Small intestine (tissue), 7 donors: ENCODE results near the gene SYNPO2. TPM values are rescaled to one million over a fixed set of nuclear protein-coding genes. Genes with fewer than 3 reads are reported as not detected.
"Not testable (repeated sequence)": the region's sequence is repeated elsewhere in the genome, so short reads cannot be mapped to it uniquely, and the experiment has no call there.

Source experiments
- DNase-seq, 2 donors: peaks; one replicate each; pipeline versions ENCODE4 v3.0.0 to v3.0.0-alpha.2; 2013
- FAIRE-seq: peaks from 2 replicates; lab custom pipeline; 2012; peaks lifted over from hg19 to GRCh38; lab: Jason Lieb, UNC
- H3K27ac ChIP-seq, 3 donors: one replicate each; pipeline ENCODE4 v1.5.1; 2013; ENCODE audit warnings: low read length in 2 of 3, mild to moderate bottlenecking in 2 of 3, control low read depth in 1 of 3, inconsistent platforms in 1 of 3, low read depth in 1 of 3, moderate library complexity in 1 of 3
- H3K27me3 ChIP-seq, 3 donors: one replicate each; pipeline ENCODE4 v1.6.1; 2013; ENCODE audit warnings: low read length in 3 of 3, inconsistent platforms in 1 of 3; ENCODE audit not compliant: control insufficient read depth in 3 of 3, insufficient read depth in 3 of 3
- H3K36me3 ChIP-seq, 3 donors: one replicate each; pipeline ENCODE4 v1.6.1; 2013; ENCODE audit warnings: low read length in 3 of 3, inconsistent platforms in 1 of 3, low read depth in 1 of 3, mild to moderate bottlenecking in 1 of 3, moderate library complexity in 1 of 3; ENCODE audit not compliant: control insufficient read depth in 3 of 3, insufficient read depth in 2 of 3
- H3K4me1 ChIP-seq, 3 donors: one replicate each; pipeline ENCODE4 v1.6.1; 2013; ENCODE audit warnings: low read length in 2 of 3, inconsistent platforms in 1 of 3, low read depth in 1 of 3, mild to moderate bottlenecking in 1 of 3, moderate library complexity in 1 of 3; ENCODE audit not compliant: control insufficient read depth in 3 of 3, insufficient read depth in 2 of 3
- H3K4me3 ChIP-seq, 3 donors: one replicate each; pipeline ENCODE4 v1.5.1; 2013; ENCODE audit warnings: low read length in 3 of 3, control low read depth in 1 of 3, inconsistent platforms in 1 of 3, low read depth in 1 of 3, mild to moderate bottlenecking in 1 of 3, moderate library complexity in 1 of 3
- H3K9me3 ChIP-seq, 2 donors: one replicate each; pipeline ENCODE4 v1.6.1; 2013; ENCODE audit warnings: low read depth in 1 of 2, low read length in 1 of 2; ENCODE audit not compliant: control insufficient read depth in 2 of 2, insufficient read depth in 1 of 2
- WGBS, 3 donors: extraction: QIAGEN DNeasy Blood & Tissue Kit; methylation state at CpG; one replicate each; pipeline ENCODE4 v1.1.7; 2013; 5-methylcytosine and 5-hydroxymethylcytosine counted together
- polyA plus RNA-seq, 4 donors: library from polyadenylated mRNA; stranded (reverse) in 3 of 4; unstranded in 1 of 4; fragments of 200-250 nt in 3 of 4; fragments of 120-200 nt in 1 of 4; gene quantifications; one replicate each; pipeline versions ENCODE4 v1.2.1 to v1.2.3, GENCODE V29; 2013
- donor health status: healthy with polysubstance abuse.
- donor health status: control.
- donor health status: control.
- donor health status: Bipolar disorder and iron deficiency.
- donor health status: healthy.

The SYNPO2 gene
- polyA plus RNA-seq, 4 donors = 1.1 to 25.3 (median 10.1) TPM

DNA sequence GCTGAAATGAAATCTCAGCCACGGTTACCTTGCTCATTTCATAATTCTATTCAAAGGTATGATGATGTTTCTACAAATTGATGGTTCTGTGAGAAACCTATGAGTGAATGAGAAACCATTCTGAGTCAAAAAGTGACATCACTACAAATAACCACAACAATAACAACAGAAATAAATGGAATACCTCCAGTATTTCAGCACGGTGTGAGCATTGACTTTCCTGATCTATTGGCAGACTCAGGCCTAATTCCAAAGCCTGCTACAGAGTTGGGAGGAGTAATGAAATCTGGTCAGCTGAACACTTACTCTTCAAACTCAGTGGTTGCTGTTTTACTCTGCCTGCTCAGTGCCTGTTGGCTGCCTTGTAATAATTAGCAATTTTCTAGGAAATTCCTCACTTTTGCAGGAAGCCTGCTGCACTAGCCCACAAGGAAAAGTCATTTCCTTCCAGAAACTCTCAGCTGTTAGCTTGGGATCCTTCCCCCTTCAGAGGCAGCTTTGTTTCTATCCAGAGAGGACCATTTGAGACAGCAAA, 18.8 kb upstream of the SYNPO2 start:
- Histone ChIP-seq H3K27ac (no peak overlapping the region), H3K9me3 (no peaks in the 10 kb centered on the region), H3K36me3 (no peaks in the 10 kb centered on the region), H3K27me3 (no peaks in the 10 kb centered on the region), H3K4me3 (no peak overlapping the region), H3K4me1 (no peaks in the 10 kb centered on the region)
- DNase-seq = no peak
- no peak for FAIRE-seq
- WGBS, 3 donors = 58 to 68% (median 64%) methylated on average over 2 of the region's 2 CpGs

DNA sequence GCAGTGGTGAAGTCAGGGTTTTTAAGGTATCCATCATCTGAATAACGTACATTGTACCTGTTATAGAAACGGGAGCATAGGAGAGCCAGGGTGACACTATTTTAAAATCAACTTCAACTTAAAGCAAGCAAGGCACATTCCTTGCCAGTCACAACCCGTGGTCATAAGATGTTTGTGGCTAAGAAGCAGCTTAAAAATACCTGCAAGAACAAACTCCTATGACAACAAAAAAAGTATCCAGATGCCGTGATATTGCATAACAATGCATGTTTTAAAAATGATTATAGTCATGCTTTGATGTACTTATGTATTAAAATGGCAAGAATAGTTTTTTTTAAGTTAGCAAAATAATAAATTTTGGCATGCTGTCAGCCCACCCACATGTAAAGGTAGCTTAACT, 16.5 kb upstream of the SYNPO2 start:
- no peaks in the 10 kb centered on the region for H3K27me3 ChIP-seq
- DNase-seq = no peak
- H3K4me3 ChIP-seq = no peak overlapping the region
- 87 to 91% (median 88%) methylated on average over 4 of the region's 4 CpGs for WGBS, 3 donors
- no peak for FAIRE-seq
- no peaks in the 10 kb centered on the region for H3K36me3 ChIP-seq
- no peak overlapping the region for H3K27ac ChIP-seq
- no peaks in the 10 kb centered on the region for H3K4me1 ChIP-seq
- H3K9me3 ChIP-seq = no peaks in the 10 kb centered on the region

DNA sequence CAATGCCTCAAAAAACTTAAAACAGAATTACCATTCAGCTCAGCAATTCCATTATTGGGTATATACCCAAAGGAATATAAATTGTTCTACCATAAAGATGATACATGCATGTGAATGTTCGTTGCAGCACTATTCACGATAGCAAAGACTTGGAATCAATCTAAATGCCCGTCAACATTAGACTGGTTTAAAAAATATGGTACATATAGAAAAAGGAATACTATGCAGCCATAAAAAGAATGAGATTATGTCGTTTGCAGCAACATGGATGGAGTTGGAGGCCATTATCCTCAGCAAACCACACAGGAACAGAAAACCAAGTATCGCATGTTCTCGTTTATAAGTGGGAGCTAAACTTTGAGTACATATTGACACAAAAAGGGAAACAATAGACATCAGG, 10.9 kb upstream of the SYNPO2 start:
- H3K27me3 ChIP-seq = peaks cover 0 to 3% (median 0%) of the 10 kb centered on the region in 3 donors
- no peaks in the 10 kb centered on the region for H3K36me3 ChIP-seq
- WGBS, 3 donors = 91 to 93% (median 92%) methylated on average over 6 of the region's 6 CpGs
- DNase-seq (no peak), FAIRE-seq (no peak)
- peaks cover 0 to 11% of the 10 kb centered on the region in 2 donors for H3K9me3 ChIP-seq
- no peaks in the 10 kb centered on the region for H3K4me1 ChIP-seq
- no peak overlapping the region for H3K27ac ChIP-seq
- no peak overlapping the region for H3K4me3 ChIP-seq

DNA sequence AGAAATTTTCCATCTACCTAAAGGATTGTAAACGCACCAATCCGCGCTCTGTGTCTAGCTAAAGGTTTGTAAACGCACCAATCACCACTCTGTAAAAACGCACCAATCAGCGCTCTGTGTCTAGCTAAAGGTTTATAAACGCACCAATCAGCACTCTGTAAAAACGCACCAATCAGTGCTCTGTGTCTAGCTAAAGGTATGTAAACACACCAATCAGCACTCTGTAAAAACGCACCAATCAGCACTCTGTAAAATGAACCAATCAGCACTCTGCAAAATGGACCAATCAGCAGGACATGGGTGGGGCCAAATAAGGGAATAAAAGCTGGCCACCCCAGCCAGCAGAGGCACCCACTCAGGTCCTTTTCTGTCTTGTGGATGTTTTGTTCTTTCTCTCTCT, 10.1 kb upstream of the SYNPO2 start:
- H3K4me1 ChIP-seq, DNase-seq, H3K4me3 ChIP-seq, FAIRE-seq, H3K27me3 ChIP-seq, H3K36me3 ChIP-seq, H3K27ac ChIP-seq: not testable (repeated sequence)
- 95 to 98% (median 98%) methylated on average over 9 of the region's 9 CpGs for WGBS, 3 donors
- peaks cover 0 to 11% of the 10 kb centered on the region in 2 donors for H3K9me3 ChIP-seq

DNA sequence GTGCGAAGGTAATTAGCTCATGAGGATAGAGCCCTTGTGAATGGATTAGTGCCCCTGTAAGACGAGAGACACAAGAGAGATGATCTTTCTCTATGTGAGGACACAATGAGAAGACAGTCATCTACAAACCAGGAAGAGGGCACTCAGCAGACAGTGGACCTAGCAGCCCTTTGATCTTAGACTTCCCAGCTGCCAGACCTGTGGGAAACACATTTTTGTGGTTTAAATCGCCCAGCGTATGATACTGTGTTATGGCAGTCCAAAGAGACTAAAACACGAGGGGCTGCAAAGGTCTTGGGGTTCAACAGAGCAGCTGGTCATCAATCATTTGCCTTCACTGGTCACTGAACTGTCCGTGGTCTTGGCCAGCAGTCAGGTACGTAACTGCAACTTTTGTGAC, 9.2 kb upstream of the SYNPO2 start:
- peaks cover 0 to 11% of the 10 kb centered on the region in 2 donors for H3K9me3 ChIP-seq
- 84 to 90% (median 86%) methylated on average over 7 of the region's 7 CpGs for WGBS, 3 donors
- H3K36me3 ChIP-seq = no peaks in the 10 kb centered on the region
- peaks cover 0 to 3% (median 0%) of the 10 kb centered on the region in 3 donors for H3K27me3 ChIP-seq
- H3K4me3 ChIP-seq = no peak overlapping the region
- DNase-seq (no peak), FAIRE-seq (no peak)
- no peaks in the 10 kb centered on the region for H3K4me1 ChIP-seq
- no peak overlapping the region for H3K27ac ChIP-seq

DNA sequence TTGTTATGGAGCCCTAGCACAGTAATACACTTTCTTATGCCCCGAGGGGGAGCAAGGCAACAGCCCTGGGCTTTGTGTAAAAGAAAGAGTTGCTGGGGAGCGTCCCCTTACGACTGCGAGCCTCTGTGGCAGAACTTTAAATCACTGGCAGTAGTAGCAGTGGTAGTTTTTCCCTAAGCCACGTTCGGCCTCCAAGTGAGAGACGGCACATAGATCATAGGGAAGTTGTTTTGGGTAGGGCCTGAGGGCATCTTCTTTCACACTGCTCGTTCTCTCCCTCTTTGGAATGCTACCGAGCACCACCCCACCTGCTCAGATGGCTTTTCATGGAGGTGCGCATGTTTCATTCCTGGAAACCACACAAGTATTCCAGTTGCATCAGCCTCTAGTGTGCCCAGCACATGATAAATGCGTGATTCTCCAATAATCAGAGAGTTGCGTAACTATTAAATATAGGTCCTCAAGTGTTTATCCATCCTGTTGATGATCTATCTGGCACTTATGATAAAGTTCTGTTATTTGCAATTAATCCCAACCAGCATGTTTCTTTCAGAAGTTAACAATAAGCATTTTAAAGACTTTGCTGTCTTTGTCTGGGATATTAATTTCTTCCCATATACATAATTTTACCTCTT, 7.0 kb upstream of the SYNPO2 start:
- DNase-seq (no peak), FAIRE-seq (no peak)
- Histone ChIP-seq H3K4me3 (no peak overlapping the region), H3K36me3 (no peaks in the 10 kb centered on the region), H3K9me3 (peaks cover 0 to 11% of the 10 kb centered on the region in 2 donors), H3K27ac (no peak overlapping the region), H3K27me3 (peaks cover 0 to 3% (median 0%) of the 10 kb centered on the region in 3 donors), H3K4me1 (no peaks in the 10 kb centered on the region)
- WGBS, 3 donors = 85 to 89% (median 86%) methylated on average over 12 of the region's 12 CpGs

DNA sequence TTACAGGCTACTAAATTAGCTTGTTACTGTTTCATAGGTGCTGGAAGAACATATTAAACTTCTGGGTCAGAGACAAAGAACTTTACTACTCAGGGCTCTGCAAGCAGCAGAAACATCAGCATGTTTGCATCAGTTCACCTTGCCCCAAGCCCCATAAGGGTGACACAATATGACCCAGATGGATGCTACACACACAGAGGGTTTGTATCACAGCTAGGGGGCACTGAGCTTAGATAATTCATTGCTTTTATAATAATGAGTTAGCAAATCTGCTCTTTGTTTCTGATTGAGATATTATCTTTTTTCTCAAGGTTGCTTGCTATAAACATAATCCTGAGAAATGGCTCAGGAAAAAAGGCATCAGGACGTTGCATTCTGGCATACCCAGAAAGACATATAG, 4.8 kb upstream of the SYNPO2 start:
- H3K4me3 ChIP-seq = no peak overlapping the region
- H3K4me1 ChIP-seq = no peaks in the 10 kb centered on the region
- H3K27me3 ChIP-seq = peaks cover 0 to 12% (median 0%) of the 10 kb centered on the region in 3 donors
- WGBS, 3 donors = 45 to 74% (median 50%) methylated on average over 1 of the region's 1 CpG
- peaks cover 0 to 3% of the 10 kb centered on the region in 2 donors for H3K9me3 ChIP-seq
- FAIRE-seq = no peak
- DNase-seq = no peak
- H3K36me3 ChIP-seq = no peaks in the 10 kb centered on the region
- H3K27ac ChIP-seq = no peak overlapping the region

DNA sequence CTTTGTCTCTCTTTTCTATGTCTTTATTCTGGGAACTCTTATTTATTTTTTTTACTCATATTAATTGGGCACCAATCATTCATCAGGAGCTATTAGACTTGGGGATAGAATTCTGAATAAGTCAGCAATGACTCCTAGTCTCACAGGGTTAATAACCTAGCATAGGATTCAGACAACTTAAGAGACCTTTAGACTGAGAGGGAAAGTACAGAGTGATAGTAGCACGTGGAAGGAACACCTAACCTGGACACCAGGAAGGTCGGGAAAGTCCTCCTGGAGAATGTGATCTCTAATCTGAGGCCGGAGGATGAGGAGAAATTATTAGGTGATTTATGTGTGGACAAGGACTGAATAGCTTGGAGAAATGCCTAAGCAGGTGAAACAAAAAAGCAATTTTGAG, 3.9 kb upstream of the SYNPO2 start:
- no peaks in the 10 kb centered on the region for H3K36me3 ChIP-seq
- FAIRE-seq = no peak
- WGBS, 3 donors = 14 to 64% (median 28%) methylated on average over 3 of the region's 3 CpGs
- no peak overlapping the region for H3K4me3 ChIP-seq
- no peaks in the 10 kb centered on the region for H3K4me1 ChIP-seq
- H3K9me3 ChIP-seq = no peaks in the 10 kb centered on the region
- peak; percentile 37 to 71 for DNase-seq
- peaks cover 0 to 15% (median 0%) of the 10 kb centered on the region in 3 donors for H3K27me3 ChIP-seq
- no peak overlapping the region for H3K27ac ChIP-seq
